HCT116 (cell line): ENCODE data around the gene THPO.

Source experiments
- CTCF ChIP-seq, 3 experiments: fragments of 200-600 bp in 1 of 3; sonication (generic) in 1 of 3; IDR thresholded peaks in 2 of 3; conservative IDR thresholded peaks in 1 of 3; 2 replicates each; pipeline ENCODE4 v1.5.1; 2012 to 2017; ENCODE audit warnings: low read depth in 2 of 3, low read length in 2 of 3, antibody characterized with exemption in 1 of 3, borderline replicate concordance in 1 of 3, control low read depth in 1 of 3, mild to moderate bottlenecking in 1 of 3, mixed read lengths in 1 of 3, mixed run types in 1 of 3, moderate library complexity in 1 of 3; ENCODE audit not compliant: insufficient read depth in 1 of 3
- ELF1 ChIP-seq: IDR thresholded peaks from 2 replicates; pipeline ENCODE4 v1.6.1; 2012; ENCODE audit warnings: low read depth, borderline replicate concordance
- TCF7L2 ChIP-seq: IDR thresholded peaks from 2 replicates; pipeline ENCODE4 v1.7.0; 2011; ENCODE audit warnings: borderline replicate concordance, inconsistent platforms; ENCODE audit not compliant: insufficient read depth, insufficient read length; ENCODE audit errors: extremely low read depth

GRCh38 chr3:184359610-184360009 is 18.4 kb downstream of the THPO start:
- TF ChIP-seq CTCF (IDR thresholded peaks at IDR 0.05 in 2 of 3, conservative IDR thresholded peaks at IDR 0.05 in 1 of 3; ENCODE audit: borderline replicate concordance in 1 of 3, insufficient read depth in 1 of 3, low read depth in 2 of 3, low read length in 2 of 3) (no peak), TCF7L2 (no peak), ELF1 (no peak)
